K562 (cell line): ENCODE measurements around the gene CD244.

Experiments
- CBX8 ChIP-seq: fragments of 200-600 bp; sonication (generic); IDR thresholded peaks from 2 replicates; pipeline ENCODE4 v1.6.1; 2012; ENCODE audit warnings: borderline replicate concordance, mixed run types, low read depth, mild to moderate bottlenecking, moderate library complexity, mixed read lengths, low read length, control low read depth, inconsistent platforms; ENCODE audit not compliant: poor library complexity, severe bottlenecking; ENCODE audit errors: extremely low read depth
- CTCF ChIP-seq, 3 experiments: IDR thresholded peaks in 2 of 3; conservative IDR thresholded peaks in 1 of 3; 2 replicates each; pipeline ENCODE4 v1.5.1; 2011 to 2012; ENCODE audit warnings: low read length in 3 of 3, mild to moderate bottlenecking in 3 of 3, control low read depth in 2 of 3, improper control_type of control experiment in 1 of 3, inconsistent platforms in 1 of 3, low read depth in 1 of 3, mixed read lengths in 1 of 3, moderate library complexity in 1 of 3; ENCODE audit not compliant: insufficient read depth in 2 of 3
- E2F4 ChIP-seq: sonication (generic); formaldehyde crosslinking; IDR thresholded peaks from 2 replicates; pipeline ENCODE4 v1.8.0; 2022; ENCODE audit warnings: mild to moderate bottlenecking, low read depth, missing genetic modification reagents
- FOSL1 ChIP-seq: fragments of 200-800 bp; sonication (Bioruptor generic); conservative IDR thresholded peaks from 2 replicates; pipeline ENCODE4 v1.6.1; 2016; ENCODE audit warnings: missing genetic modification characterization, missing compliant biosample characterization
- HNRNPH1 ChIP-seq: fragments of 200-400 bp; formaldehyde crosslinking; optimal IDR thresholded peaks from 2 replicates; pipeline ENCODE3; 2017; ENCODE audit warnings: low read depth, mild to moderate bottlenecking, low read length, moderate library complexity
- NR2C1 ChIP-seq, 2 experiments: fragments of 450-650 bp; IDR thresholded peaks; 2 replicates each; pipeline ENCODE4 v1.6.1; 2017; ENCODE audit warnings: mild to moderate bottlenecking in 2 of 2, antibody characterized with exemption in 1 of 2, inconsistent platforms in 1 of 2, missing compliant biosample characterization in 1 of 2, missing genetic modification characterization in 1 of 2
- RFX5 ChIP-seq: IDR thresholded peaks from 2 replicates; pipeline ENCODE4 v1.6.1; 2011; ENCODE audit warnings: low read depth, mild to moderate bottlenecking, improper control_type of control experiment, low read length
- SMC3 ChIP-seq: conservative IDR thresholded peaks from 2 replicates; pipeline ENCODE4 v1.6.1; 2011; ENCODE audit warnings: low read depth, low read length, improper control_type of control experiment; ENCODE audit not compliant: insufficient read depth
- TF ChIP-seq, protein P1 (sequence below): fragments of 450-650 bp; formaldehyde crosslinking; IDR thresholded peaks from 2 replicates; pipeline ENCODE4 v1.4.0; 2020; ENCODE audit warnings: mild to moderate bottlenecking
- TF ChIP-seq, protein P2 (sequence below): fragments of 250-450 bp; sonication (Bioruptor Pico); IDR thresholded peaks from 2 replicates; pipeline ENCODE4 v1.4.0; 2020; ENCODE audit warnings: mild to moderate bottlenecking, moderate library complexity

GRCh38 chr1:160799641-160800040 lies 63.0 kb downstream of the CD244 start:
- TF ChIP-seq E2F4 (no peak), CBX8 (no peak), HNRNPH1 (no peak), SMC3 (no peak), NR2C1 (IDR thresholded peaks at IDR 0.05) (no peak), NR2C1 (tag; IDR thresholded peaks at IDR 0.05) (no peak), CTCF (IDR thresholded peaks at IDR 0.05 in 2 of 3, conservative IDR thresholded peaks at IDR 0.05 in 1 of 3; ENCODE audit: insufficient read depth in 2 of 3, low read depth in 1 of 3, low read length in 3 of 3) (no peak), FOSL1 (tag) (no peak), RFX5 (no peak)
- TF ChIP-seq, protein P1, sequence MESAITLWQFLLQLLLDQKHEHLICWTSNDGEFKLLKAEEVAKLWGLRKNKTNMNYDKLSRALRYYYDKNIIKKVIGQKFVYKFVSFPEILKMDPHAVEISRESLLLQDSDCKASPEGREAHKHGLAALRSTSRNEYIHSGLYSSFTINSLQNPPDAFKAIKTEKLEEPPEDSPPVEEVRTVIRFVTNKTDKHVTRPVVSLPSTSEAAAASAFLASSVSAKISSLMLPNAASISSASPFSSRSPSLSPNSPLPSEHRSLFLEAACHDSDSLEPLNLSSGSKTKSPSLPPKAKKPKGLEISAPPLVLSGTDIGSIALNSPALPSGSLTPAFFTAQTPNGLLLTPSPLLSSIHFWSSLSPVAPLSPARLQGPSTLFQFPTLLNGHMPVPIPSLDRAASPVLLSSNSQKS (CRISPR knock-in tag): no peak
- TF ChIP-seq, protein P2, sequence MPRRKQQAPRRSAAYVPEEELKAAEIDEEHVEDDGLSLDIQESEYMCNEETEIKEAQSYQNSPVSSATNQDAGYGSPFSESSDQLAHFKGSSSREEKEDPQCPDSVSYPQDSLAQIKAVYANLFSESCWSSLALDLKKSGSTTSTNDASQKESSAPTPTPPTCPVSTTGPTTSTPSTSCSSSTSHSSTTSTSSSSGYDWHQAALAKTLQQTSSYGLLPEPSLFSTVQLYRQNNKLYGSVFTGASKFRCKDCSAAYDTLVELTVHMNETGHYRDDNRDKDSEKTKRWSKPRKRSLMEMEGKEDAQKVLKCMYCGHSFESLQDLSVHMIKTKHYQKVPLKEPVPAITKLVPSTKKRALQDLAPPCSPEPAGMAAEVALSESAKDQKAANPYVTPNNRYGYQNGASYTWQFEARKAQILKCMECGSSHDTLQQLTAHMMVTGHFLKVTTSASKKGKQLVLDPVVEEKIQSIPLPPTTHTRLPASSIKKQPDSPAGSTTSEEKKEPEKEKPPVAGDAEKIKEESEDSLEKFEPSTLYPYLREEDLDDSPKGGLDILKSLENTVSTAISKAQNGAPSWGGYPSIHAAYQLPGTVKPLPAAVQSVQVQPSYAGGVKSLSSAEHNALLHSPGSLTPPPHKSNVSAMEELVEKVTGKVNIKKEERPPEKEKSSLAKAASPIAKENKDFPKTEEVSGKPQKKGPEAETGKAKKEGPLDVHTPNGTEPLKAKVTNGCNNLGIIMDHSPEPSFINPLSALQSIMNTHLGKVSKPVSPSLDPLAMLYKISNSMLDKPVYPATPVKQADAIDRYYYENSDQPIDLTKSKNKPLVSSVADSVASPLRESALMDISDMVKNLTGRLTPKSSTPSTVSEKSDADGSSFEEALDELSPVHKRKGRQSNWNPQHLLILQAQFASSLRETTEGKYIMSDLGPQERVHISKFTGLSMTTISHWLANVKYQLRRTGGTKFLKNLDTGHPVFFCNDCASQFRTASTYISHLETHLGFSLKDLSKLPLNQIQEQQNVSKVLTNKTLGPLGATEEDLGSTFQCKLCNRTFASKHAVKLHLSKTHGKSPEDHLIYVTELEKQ (CRISPR knock-in tag): no peak
